Measurements from ENCODE around the gene MND1.

The MND1 gene, protein sequence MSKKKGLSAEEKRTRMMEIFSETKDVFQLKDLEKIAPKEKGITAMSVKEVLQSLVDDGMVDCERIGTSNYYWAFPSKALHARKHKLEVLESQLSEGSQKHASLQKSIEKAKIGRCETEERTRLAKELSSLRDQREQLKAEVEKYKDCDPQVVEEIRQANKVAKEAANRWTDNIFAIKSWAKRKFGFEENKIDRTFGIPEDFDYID

DNA sequence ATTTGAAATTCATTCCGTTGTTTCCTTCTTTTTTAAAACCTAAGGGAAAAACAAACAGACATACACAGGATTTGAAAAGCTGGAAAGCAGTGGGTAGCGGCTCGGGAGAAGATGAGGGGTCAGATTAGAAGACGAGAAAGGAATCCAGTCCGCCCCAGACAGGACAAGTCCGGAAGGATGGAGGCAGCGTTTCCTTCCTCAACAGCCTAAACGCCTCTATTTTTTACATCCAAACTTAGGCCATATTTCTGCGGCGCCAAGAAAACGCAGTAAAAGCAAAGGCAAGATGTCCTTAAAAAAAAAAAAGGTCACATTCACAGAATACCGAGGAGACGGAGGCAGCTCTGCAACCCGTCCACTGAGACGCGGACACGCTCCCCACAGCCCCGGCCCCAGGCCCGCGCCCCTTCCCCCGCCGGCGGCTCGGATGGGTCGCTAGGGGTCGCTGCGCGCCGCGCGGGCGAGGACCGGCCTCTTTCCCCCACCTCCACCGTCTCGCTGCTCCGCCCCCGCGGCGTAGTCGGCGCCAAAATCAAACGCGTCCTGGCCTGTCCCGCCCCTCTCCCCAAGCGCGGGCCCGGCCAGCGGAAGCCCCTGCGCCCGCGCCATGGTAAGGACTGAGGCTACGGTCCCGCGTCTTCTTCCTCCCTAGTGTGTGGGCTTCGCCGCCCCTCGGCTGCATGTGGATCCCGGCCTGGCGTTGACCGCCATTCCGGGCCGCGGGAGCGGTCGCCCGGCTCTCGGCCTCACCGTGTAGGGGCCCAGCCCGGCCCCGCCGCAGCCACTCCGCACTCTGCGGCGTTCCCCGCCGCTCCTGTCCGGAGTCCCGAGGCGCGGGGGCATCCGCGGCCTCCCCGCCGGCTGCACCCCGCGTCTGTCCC is at the start of gene MND1:
Gene MND1, plus strand, starts transcription at position 558 of the 881 bp plus-strand sequence. Its CDS starts 50 bp downstream, at position 608.
- no peak for FAIRE-seq

DNA sequence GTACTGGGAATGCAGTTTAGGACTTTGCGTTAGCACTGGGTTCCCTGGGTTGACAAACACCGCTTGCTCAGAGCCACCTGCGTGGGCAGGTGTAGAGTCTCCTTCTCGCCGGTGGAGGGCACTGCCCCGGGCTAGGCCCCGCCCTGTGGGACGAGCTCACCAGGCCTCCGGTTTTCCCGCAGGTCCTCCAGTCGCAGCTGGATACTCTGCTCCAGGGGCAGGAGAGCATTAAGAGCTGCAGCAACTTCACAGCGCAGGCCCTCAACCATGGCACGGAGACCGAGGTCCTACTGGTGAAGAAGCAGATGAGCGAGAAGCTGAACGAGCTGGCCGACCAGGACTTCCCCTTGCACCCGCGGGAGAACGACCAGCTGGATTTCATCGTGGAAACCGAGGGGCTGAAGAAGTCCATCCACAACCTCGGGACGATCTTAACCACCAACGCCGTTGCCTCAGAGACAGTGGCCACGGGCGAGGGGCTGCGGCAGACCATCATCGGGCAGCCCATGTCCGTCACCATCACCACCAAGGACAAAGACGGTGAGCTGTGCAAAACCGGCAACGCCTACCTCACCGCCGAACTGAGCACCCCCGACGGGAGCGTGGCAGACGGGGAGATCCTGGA is 49.2 kb upstream of the MND1 start:
- no peak for FAIRE-seq

DNA sequence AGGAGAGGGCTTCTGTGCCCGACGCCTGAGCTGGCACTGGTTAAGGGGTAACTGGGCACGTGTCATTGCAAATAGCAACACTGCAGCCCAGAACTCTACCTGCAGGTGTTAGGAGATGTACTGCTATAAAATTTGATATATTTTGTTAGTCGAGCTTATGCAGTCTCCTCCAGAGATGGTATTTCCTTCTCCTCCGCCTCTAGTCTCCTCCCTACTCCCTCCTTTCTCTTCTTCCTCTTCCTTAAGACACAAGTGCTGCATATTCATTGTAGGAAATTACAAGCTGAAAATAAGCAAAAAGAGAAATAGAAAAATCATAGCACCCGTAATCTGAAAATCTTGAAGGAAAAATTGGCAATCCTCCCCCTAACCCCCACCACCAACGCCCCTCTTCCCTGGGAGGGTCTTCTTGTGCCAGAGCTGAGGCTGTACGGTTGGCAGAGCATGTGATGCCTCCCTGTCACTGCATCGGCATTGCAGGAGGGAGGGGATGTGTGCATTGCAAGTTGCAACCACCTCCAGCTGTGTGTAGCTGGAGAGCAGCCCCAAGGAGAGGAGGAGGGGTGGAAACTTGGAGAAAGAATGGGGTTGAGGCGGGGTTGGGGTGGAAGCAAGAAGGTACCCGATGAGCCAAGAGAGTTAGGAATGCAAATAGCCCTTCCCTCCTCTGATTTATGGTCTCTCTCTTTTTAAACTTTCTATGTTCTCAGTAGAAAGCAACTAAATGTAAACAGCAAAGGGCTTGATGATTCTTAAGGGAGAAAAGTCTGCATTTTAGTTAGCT is 48.3 kb upstream of the MND1 start:
- FAIRE-seq = no peak

DNA sequence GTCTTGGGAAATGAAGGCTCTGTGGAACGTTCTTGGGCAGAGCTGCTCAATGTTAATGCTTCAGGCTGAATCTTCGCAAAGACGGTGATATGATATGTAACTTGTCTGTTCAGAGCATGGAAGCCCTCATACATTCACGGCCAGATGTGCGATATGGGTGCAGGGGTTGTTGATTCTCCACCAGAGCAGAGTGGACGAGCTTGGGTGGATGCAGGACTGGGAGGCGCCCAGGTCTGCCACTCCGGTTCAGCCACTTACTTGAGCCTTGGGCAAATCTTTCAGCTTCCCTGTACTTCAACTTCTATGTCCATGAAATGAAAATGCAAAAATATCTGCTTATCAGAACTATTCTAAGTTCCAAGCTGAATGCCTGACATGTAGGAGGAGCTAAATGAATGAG is 47.4 kb upstream of the MND1 start:
- no peak for FAIRE-seq

DNA sequence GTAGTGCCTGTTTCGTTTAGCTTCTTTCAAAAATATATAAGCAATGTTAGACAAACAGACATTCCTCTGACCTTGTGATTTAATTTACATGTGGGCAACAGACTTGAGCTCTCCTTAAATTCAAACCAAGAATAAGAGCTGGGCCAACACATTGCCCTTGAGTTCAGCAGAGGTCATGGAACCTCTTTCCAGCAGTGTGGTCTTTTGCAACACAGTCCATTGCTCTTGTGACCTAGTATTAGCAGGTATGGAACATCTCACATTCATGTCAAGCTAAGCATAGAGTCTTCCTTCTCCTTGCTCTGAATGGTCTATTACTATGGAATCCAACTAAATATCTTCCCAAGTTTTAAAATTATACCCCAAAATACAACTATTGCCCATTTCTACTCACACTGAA is 33.7 kb upstream of the MND1 start:
- FAIRE-seq = no peak

DNA sequence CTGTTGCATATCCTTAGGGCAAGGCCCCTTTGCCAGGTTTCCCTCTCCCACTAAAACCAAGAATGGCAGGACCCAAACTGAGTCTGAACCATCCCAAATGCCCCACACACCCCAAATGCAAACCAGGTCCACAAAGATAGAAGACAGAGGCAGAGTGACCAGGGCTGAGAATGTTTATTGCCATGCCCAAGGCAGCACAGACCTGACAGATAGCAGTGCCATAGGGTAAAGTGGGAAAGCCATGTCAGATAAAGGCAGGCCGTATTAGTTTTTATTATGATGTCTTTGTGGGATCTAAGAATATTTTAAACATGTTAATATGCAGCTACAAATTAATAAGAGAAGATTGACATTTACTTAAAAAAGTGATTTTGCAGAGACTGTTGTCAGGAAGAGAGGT is 29.6 kb upstream of the MND1 start:
- no peak for FAIRE-seq

DNA sequence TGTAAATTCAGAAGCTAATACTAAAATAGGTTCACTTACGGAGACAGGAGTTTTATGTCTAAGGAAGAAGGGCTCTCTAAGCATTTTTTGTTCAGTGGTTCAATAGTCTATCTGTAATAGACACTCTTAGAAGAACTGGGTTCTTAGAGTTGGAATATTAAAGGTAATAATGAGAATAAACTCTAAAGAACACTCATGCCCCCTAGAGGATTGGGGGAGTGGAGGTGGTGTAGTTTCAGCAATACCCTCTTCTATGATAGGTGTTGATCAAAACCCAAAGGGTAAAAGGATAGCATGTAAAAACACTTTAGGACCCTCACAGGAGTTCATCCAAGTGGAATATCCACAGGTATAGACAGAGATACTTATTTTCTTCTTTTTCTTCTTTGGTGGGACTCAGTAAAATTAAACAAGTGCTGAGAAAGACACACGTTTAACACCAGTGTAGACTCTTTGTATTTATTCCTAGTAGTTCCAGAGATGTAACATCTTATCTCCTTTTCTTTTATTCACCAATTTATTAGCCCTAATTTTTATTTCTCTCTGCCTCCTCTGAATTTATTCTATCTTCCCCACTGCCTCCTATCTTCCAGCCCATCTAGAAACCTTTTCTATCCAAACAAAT is 25.7 kb upstream of the MND1 start:
- peak; percentile 78 for FAIRE-seq

DNA sequence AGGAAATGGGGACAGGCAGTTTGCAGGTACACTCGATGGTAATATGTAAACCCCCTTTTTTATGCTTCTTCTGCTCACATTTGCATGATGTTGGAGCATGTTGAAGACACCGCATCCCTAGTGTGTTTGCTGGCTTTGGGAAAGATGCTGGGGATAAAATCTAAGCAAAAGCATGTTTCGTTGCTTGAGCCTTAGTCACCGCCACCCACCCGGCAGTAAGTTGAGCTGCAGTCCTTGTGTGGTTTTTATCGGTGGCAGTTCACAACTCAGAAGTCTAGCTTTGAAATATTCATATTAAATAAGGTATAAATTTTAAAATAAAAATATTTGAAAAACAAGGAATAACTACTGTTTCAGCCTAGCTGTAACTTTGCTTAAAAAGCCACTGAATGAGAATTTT is 21.7 kb upstream of the MND1 start:
- FAIRE-seq = no peak

DNA sequence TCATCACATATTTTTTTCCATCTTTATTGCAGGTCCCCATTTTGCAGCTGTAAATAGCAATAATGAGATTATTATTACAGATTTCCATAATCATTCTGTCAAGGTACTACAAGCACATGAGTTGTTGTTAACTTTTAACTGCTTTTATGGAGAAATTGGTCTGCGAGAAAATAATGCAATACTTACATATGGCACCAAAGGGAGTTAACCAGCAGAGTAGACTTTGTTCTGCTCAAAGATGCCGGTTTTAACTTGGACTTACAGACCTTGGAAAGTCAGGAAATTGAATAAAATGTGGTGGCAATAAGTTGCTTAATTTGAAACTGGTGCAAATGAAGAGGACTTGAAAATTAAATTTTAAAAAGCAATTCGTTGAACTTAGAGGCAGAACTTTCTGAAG is 20.4 kb upstream of the MND1 start:
- FAIRE-seq = no peak

DNA sequence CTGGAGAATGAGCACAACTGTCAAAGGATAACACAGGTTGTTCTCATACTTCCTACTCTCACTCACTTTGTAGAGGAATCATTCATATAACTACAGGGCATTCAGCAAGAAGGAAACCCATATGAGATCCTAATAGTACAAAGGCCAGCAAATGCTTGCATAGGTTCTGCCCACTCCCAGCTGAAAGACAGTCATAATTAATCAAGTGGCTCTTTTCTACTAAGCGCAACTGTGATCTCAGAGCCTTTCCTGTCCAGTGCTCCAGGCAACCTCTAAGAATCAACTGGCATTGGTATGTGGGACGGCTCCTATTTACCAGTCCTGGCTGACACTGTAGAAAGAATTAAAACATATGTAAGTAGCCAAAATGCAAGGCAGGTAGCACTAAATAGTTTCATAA is 18.9 kb upstream of the MND1 start:
- FAIRE-seq = no peak

DNA sequence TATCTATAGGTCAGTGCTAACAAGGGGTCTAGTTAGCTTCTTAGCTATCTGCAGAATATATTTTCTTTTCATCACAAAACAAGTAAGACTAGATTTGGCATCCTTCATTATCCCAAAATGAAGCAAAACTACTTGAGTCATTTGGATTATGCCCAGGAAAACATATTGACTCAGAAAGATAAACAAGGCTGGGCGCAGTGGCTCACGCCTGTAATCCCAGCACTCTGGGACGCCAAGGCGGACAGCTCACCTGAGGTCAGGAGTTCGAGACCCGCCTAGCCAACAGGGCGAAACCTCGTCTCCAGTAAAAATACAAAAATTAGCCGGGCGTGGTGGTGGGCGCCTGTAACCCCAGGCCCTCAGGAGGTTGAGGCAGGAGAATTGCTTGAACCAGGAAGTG is 18.0 kb upstream of the MND1 start:
- no peak for FAIRE-seq

DNA sequence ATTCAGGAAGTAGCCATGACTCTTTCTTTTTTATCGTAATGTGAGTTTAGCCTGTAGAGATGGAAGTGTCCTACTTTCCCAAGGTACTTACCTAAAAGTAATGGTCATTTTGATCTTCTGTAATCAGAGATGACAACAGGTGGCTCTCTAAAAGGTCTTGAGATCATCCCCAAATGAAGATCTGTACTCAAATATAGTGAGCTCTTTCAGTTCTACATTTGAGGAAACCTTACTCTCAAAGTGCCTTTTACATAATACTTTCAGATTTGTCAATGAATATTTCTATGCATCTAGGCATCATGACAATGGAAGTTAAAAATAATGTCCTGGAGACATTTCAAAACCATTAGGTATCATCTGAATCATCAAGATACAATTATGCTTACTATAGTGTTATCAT is 17.2 kb upstream of the MND1 start:
- FAIRE-seq = no peak

DNA sequence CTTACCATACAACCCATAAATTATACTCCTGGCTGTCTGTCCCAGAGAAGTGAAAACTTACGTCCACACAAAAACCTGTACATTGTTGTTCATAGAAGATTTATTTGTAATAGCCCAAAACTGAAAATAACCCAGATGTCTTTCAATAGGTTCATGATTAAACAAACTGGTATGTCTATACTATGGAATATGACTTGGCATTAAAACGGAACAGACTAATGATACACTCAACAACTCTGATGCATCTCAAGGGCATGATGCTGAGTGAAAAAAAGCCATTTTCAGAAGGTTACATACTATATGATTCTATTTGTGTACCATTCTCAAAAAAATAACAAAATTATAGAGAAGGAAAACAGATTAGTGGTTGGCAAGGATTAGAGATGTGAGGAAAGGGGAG is 11.6 kb upstream of the MND1 start:
- no peak for FAIRE-seq

DNA sequence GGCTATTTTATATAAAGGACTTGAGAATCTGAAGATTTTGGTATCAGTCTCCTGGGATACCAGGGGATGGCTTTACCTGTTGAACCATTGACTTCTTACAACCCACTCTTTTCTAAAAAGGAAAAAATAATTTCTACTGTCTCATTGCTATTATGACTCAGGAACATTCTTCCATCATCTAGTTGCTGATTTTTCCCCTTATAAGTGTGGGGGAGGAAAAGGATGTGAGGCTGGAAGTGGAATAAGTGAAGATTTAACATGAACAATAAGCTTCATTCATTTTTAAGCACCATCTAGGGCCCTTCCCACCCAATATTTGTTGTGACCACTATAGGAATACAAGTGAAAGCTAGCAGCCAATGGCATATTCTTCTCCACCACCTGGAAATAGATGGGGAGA is 10.6 kb upstream of the MND1 start:
- FAIRE-seq = no peak

DNA sequence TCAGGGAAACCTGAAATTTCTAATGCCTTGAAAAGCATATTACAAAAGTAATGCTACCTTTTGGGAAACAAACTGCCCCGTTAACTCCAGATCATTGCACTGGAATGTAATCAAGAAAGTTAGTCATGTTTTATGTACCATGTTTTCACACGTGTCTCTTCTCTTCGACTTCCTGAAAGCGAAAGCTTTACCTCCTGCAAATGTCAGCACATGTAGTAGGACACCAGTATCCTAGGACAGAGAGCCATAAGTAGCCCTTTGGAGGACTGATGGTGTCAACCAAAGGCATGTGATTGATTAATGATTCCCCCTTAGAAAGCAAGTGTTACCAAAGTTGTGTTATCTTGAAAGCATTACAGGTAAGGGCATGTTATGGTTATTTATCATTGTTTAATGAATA is 8.8 kb upstream of the MND1 start:
- no peak for FAIRE-seq

DNA sequence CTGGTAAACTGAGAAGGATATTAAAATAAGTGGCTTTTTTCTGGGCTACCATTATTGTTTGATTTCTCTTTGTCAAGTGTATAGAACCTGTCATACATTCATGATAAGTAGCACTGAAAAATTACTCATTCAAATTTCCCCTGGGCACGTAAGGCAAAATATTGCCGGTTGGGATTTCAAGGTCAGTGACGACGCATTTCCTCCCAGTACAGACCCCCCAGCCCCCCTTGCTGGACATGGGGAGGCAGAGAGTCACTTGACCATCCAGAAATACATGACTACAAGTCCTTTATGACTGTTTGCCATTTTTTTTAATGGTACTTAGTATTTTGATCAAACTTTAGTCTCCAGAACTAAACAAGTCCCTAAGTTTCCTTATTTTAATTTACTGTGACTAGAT is 6.8 kb upstream of the MND1 start:
- FAIRE-seq = no peak

DNA sequence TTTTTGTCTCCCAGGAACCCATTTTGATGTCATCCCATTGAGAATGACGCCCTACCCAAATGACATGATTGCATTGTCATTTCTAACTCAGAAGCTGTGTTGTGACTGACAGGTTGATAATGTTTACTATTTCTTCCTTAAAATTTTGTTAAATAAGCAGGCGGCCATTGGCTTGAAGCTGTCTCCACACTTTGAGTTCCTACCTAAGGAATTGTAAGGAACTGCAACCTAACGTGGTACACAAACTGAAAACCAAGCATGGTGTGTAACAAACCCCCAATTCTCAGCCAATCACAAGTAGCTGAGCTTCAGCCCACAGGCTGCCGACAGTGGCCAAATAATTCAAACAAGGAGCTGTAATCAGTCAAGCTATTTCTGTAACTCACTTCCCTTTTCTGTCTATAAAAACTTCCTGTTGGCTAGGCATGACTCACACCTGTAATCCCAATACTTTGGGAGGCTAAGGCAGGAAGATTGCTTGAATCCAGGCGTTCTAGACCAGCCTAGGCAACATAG is 2.9 kb upstream of the MND1 start:
- no peak for FAIRE-seq

DNA sequence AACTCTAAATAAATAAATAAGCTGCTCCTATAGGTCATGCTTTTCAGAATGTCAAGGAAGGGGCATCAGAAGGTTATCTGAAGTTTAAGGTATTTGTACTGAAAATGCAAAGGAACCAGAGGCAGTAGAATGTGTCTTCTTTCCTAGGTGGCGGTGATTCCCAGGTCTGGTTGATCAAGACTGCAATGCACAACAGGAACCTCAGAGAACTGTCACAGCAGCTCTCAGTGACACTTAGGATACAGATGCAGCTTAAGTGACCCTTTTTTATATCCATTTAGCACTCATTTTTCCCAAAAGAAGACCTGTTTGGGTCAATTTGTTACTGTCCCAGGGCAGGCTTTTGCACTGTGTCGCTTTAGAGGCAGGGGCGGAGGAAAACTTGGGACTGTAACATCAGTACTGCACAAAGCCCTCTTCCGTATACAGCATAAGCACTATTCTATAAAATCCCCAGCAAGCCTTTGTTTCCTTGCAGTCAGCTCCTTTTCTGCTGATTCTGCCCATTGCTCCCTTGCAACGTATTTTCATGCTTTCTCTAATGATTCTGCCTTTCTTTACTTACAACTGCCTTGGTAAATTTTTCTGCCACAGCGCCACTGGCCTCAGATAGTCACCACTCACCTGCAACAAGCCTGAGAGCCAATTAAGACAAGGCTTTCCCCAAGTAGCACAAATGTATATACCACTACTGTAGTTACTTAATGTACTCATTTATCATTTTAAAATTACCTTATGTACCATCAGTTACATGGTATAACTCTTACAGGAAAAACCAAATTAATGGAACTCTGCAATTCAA is 1.5 kb upstream of the MND1 start:
- FAIRE-seq = no peak

DNA sequence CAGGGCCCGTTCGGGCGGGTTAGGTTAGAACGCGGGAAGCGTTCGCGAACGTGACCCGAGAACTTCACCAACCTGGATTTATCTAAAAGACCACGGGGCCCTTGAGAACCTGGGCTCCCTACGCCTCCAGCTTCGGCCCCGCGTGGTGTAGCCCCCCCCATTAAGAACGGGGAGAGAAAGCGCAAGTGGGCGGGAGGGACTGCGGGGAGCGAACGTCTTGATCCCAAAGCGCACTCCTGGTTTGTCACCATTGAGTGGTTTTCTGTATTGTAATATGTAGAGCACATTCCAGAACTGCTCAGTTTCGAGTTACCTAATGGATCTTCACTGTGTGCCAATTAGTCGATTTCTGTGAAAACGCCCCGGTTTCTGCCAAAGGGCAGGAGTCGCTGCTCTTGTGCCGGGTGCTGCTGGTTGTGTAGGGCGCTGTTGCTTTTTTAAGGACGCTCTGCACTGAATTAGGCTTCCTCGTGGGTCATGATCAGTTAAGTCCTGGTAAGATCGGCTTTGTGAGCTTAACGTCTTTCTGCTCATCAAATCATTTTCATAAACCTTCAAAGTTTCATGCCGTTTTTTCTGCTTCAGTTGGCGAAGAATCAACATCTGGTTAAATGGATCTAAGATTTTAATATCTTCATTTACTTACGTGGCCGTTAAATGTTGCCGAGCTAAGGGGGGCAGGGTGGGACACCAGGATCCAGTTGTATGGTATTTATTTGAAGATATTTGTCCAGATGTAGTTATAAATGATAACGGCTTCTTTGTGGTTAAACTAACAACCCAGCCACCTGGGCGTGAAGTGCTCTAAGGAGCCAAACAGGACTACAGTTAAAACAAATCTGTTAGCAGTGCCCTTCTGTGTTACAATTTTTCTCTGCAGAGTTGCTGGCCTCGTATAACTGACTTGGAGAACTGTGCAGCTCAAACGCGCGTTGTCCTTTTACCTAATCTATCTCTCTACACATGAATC is 809 bp downstream of the MND1 start:
- FAIRE-seq = no peak

DNA sequence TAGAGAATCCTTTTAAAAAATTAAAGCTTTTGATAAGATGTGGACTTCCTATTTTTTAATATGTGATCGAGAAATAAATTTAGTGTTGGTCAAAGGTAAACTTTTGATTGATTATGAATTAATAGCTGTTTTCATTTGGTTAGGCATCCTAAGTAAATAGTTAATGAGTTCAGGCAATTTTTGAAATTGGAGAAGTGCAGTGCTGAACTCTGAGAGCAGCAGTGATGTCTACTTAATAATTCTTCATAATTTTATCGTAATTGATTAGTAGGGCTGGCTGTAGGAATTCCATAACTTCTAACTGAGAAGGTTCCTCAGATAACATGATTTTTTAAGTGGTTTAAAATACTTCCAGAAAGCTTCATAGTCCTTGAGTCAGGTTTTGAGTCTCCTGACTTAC is 1.5 kb downstream of the MND1 start:
- FAIRE-seq = no peak

DNA sequence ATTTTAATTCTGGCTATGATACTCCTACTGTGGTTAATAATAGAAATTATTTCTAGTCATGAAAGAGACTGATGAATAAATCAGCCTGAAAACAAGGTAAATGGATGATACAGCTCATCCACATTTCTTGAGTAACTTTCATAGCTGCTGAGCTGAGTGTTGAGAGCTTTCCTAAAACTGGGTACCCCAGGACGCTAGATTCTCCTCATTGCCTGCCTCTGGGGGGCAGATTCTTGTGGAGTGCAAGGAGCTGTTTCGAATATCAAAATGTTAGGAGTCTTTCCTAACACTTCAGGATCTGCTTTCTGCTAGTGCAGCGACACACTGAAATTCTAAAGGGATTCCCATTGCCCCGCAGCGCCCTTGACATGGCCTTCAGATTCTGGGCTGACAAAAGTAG is 2.1 kb downstream of the MND1 start:
- FAIRE-seq = no peak

All from TTC549 (cell line).